NCI-H1105 treated with DMSO at 0.1 percent for 48 hours (cell line): ENCODE data around the gene CX3CR1.
"Not testable (repeated sequence)": the region's sequence is repeated elsewhere in the genome, so short reads cannot be mapped to it uniquely, and the experiment has no call there.

Experiments used
- DNase-seq: peaks from one replicate; lab custom pipeline; 2025; lab: John Stamatoyannopoulos, UW

CX3CR1 gene

GRCh38 chr3:39267631-39268548, 11.9 kb downstream of the CX3CR1 start:
- DNase-seq, result no peak

DNA sequence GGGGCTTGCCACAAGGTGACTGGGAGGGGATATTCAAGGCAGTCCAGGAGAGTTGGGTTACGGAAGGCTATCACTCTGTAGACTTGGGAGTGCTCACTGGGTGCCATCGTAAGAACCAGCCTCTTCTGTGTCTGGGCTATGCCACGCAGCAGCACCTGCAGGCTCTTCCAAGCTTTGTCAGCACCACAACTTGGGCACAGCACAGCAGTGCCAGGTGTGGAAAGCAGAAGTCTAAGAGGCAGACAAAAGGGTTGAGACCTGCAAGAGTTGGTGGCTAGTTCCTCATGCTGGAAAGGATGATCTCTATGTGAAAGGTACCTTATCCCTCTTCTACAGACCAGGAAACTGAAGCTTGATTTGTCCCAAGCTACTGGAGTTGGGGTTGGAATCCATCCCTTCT, 15.8 kb downstream of the CX3CR1 start:
- no peak for DNase-seq

- DNase-seq, result no peak
Measured at GRCh38 chr3:39263576-39263975, 16.3 kb downstream of the CX3CR1 start.

DNA sequence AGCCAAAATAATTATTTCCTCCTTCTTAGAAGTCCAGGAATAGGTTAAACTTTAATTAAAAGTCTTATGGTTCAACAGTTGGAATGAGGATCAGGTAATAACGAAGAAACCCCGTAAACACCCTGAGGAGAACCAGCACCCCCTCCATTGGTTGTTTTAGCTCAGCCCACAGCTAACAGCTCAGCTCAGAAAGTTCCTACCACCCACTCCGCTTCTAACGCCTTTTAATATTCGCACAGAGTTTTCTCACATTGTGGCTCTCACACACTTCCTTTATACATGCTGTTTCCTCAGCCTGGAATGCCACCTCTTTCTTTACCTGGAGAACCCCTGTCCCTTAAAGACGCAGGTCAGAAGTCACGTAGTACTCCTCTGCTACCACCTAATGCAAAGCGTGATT, 17.0 kb downstream of the CX3CR1 start:
- DNase-seq, result no peak

DNA sequence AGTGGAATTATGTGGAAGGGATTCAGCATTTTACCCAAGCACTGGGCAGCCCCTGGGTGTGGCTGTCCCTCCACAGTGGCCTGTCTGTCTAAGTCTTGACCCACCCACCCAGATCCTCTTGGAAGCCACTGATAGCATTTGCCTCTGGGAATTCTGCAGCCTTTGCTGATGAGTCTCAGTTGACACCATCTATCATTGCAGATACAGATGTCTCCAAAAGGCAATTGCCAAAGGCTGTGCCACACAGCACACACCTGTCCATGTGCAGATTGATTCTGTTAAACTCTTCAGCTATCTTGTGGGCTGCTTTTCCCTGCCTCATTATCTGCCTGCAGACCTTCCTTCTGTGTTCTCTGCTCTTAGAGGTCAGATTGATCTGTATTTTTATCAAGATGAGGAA, 18.1 kb downstream of the CX3CR1 start:
- DNase-seq, result no peak

- no peak for DNase-seq
Measured at GRCh38 chr3:39260957-39261356, 18.9 kb downstream of the CX3CR1 start.

- no peak for DNase-seq
Measured at GRCh38 chr3:39260318-39260717, 19.5 kb downstream of the CX3CR1 start.

GRCh38 chr3:39255503-39256325, 24.1 kb downstream of the CX3CR1 start:
- no peak for DNase-seq

- no peak for DNase-seq
Measured at GRCh38 chr3:39254806-39255449, 24.9 kb downstream of the CX3CR1 start.

DNA sequence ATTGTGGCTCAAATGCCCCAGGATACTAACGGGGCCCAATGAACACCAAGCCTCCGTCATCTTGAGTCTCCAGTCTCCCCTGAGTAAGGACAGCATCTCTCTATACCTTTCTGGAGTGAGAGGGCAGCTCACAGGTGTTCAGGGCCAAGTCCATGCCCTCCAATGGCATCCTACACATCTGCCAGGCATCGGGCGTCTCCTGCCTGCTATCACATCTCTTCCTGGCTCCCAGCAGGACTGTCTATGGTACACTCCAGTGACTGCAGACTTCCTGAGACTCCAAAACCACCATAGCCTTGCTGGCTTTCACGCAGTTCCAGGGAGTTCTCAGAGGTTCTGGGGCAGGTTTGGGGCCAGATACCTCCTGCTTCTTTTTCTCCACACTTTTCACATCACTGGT, 28.3 kb downstream of the CX3CR1 start:
- no peak for DNase-seq

- DNase-seq, result no peak
Measured at GRCh38 chr3:39250116-39250747, 29.6 kb downstream of the CX3CR1 start.

DNA sequence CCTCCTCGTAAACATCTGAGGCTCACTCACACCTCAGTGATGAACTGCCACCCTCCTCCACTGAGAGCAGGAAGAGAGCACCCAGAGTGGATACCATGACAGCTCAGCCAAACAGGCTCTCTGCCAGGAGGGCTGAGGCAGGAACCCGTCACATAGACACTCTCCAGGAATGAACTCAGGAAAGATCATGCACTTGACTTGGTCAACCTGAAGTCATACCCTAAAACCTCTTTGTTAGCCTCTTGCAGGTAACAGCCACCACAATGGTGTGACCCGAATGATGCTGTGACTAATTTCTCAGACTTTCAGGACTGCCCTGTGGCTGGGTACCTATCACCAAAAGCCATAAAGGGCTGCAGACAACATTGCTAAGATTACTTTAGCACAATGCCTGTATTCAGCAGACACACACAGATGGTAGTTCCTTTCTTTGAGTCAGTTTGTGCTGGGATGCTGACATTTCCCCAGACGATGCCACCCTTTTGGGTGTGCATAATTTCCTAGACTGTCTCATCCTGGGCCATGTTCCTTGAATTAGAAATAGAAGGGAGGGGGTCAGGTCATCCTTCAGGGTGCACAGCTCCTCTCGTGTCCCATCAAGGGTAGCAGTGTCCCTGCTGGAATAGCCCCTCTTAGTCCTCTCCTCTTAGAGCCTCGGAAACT, 30.3 kb downstream of the CX3CR1 start:
- no peak for DNase-seq

GRCh38 chr3:39241561-39241960, 38.3 kb downstream of the CX3CR1 start:
- DNase-seq, result no peak

DNA sequence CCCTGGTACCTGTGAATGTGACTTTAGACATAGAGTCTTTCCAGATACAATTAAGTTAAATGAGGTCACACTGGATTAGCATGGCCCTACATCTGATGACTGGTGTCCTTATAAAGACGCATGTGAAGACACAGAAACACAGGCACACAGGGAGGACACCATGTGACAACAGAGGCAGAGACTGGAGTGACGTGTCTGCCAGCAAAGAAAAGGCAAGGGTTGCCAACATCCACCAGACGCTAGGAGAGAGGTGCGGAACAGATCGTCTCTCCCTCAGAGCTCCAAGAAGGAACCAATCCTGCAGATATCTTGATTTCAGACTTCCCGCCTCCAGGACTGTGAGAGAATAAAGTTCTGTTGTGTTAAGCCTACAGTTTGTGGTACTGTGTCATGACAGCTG, 42.8 kb downstream of the CX3CR1 start:
- no peak for DNase-seq

DNA sequence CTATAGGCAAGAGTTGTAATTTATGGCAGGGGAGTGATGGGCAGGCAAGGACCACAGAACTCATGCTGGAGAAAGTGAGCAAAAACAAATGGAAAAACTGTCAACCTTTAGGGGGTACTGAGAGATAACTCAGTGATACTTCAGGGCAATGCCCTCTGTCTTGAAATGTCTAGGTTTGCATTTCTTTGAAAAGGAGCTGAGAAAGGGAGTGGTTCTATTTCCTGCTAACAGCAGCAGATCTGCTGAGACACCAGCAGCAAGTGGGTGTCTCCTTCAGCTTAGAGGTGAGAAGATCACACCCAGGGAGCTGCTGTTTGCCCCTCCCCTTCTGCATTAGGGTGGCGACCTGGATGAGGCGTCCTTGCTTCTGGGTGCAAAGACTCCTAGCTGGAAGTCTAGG, 45.2 kb downstream of the CX3CR1 start:
- DNase-seq, result no peak

- no peak for DNase-seq
Measured at GRCh38 chr3:39232859-39233258, 47.0 kb downstream of the CX3CR1 start.

DNA sequence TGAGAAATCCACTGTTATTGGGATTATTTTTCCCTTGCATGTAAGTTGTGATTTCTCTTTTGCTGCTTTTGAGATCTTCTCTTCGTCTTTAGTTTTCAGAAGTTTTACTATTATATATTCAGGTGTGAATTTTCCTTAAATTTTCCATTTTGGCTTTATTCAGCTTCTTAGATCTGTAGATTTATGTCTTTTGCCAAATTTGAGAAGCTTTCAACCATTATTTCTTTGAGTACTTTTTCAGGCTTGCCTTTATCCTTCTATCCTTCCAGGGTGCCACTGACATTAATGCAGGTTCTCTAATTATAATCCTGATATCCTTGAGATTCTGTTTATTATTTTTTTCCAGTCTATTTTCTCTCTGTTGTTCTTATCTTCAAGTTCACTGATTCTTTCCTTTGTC, 49.4 kb downstream of the CX3CR1 start:
- no peak for DNase-seq

DNA sequence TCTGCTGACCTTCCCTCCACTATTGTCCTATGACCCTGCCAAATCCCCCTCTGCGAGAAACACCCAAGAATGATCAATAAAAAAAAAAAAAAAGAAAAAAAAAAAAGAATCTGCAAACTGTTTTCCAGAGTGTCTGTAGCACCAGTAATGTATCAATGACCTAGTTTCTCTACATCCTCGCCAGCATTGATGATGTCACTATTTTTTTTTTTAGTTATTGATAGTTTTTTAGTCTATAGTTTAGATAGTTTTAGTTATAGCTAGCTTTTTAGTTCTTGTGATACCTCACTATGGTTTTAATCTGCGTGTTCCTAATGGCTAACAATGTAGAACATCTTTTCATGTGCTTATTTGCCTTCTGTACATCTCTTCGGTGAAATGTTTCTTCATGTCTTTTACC, 51.3 kb downstream of the CX3CR1 start:
- no peak for DNase-seq

DNA sequence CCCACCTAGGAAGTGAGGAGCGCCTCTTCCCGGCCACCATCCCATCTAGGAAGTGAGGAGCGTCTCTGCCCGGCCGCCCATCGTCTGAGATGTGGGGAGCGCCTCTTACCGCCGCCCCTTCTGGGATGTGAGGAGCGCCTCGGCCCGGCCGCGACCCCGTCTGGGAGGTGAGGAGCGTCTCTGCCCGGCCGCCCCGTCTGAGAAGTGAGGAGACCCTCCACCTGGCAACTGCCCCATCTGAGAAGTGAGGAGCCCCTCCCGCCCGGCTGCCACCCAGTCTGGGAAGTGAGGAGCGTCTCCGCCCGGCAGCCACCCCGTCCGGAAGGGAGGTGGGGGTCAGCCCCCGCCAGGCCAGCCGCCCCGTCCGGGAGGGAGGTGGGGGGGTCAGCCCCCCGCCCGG, 52.2 kb downstream of the CX3CR1 start:
- not testable (repeated sequence) for DNase-seq

DNA sequence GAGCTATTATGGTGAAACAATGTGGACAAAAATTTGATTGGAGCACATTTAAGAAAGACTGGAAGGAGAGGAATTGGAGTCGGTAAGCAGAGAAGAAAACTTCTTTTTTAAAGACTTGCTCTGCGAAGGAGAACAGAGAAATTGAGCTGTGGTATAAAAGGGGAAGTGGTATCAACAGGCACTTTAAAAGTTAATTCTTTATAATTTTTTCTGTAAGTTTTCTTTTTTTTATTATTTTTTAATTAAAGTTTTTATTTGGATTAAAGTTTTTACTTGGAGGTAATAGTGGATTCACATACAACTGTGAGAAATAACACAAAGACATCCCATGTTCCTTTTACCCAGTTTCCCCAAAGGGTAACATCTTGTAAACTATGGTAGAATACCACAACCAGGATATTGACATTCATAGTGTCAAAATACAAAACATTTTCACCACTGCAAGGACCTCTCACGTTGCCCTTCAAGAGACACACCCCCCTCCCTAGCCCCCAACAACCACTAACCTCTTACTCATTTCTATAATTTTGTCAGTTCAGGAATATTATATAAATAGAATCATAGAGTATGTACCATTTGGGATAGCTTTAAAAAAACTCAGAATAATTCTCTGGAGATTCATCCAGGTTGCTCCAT, 53.6 kb downstream of the CX3CR1 start:
- no peak for DNase-seq

- no peak for DNase-seq
Measured at GRCh38 chr3:39224288-39224687, 55.5 kb downstream of the CX3CR1 start.
